ENCODE data around the gene SCLT1.
"Not testable (repeated sequence)": the region's sequence is repeated elsewhere in the genome, so short reads cannot be mapped to it uniquely, and the experiment has no call there.

The SCLT1 gene

GRCh38 chr4:129093191-129093920, at the start of gene SCLT1:
Gene SCLT1 (minus strand): TSS chr4:129093539. CDS start chr4:129093103, 436 bp downstream.
- DNase-seq: peak; percentile 97

- DNase-seq: no peak
These were observed 47.2 kb upstream of the SCLT1 start for GRCh38 chr4:129140521-129140920.

GRCh38 chr4:129138810-129139496, 45.6 kb upstream of the SCLT1 start:
- DNase-seq: no peak

GRCh38 chr4:129136433-129136832, 43.1 kb upstream of the SCLT1 start:
- no peak for DNase-seq

- DNase-seq: no peak
These were observed 38.0 kb upstream of the SCLT1 start for GRCh38 chr4:129131343-129131742.

GRCh38 chr4:129129143-129129542, 35.8 kb upstream of the SCLT1 start:
- DNase-seq: no peak

- DNase-seq: not testable (repeated sequence)
These were observed 33.3 kb upstream of the SCLT1 start for GRCh38 chr4:129126614-129127013.

- DNase-seq: no peak
These were observed 24.4 kb upstream of the SCLT1 start for GRCh38 chr4:129117705-129118104.

- no peak for DNase-seq
These were observed 20.6 kb upstream of the SCLT1 start for GRCh38 chr4:129113919-129114318.

- no peak for DNase-seq
These were observed 20.1 kb upstream of the SCLT1 start for GRCh38 chr4:129113434-129113833.

GRCh38 chr4:129111919-129112318, 18.6 kb upstream of the SCLT1 start:
- no peak for DNase-seq

GRCh38 chr4:129110931-129111330, 17.6 kb upstream of the SCLT1 start:
- DNase-seq: no peak

- no peak for DNase-seq
These were observed 16.9 kb upstream of the SCLT1 start for GRCh38 chr4:129109965-129110824.

- no peak for DNase-seq
These were observed 5.2 kb upstream of the SCLT1 start for GRCh38 chr4:129098531-129099001.

GRCh38 chr4:129095811-129096454, 2.6 kb upstream of the SCLT1 start, which contains the start of gene C4orf33:
Gene C4orf33 (plus strand): TSS chr4:129096152. CDS start chr4:129102611, 6,459 bp downstream.
- DNase-seq: peak; percentile 82

GRCh38 chr4:129094347-129094746, 1.0 kb upstream of the SCLT1 start:
- no peak for DNase-seq

- peak; percentile 12 for DNase-seq
These were observed 628 bp downstream of the SCLT1 start for GRCh38 chr4:129092631-129093190.

- no peak for DNase-seq
These were observed 5.8 kb downstream of the SCLT1 start for GRCh38 chr4:129087516-129087915.

GRCh38 chr4:129085472-129085871, 7.9 kb downstream of the SCLT1 start:
- no peak for DNase-seq

- DNase-seq: no peak
These were observed 11.0 kb downstream of the SCLT1 start for GRCh38 chr4:129082302-129082701.

GRCh38 chr4:129080129-129080528, 13.2 kb downstream of the SCLT1 start:
- DNase-seq: no peak

GRCh38 chr4:129077326-129077725, 16.0 kb downstream of the SCLT1 start:
- no peak for DNase-seq

All from RPMI8226 (cell line).